HG03432 (cell line): Measurements from ENCODE around the gene PRKACA.

Source experiments
- ATAC-seq: cut with Tn5 transposase; IDR thresholded peaks from one replicate; pipeline ENCODE4 v1.9.1; 2021; ENCODE audit warnings: mild to moderate bottlenecking, moderate library complexity; ENCODE audit not compliant: unreplicated experiment

Gene PRKACA

GRCh38 chr19:14097532-14098151 is 19.9 kb downstream of the PRKACA start:
- ATAC-seq: no peak

DNA sequence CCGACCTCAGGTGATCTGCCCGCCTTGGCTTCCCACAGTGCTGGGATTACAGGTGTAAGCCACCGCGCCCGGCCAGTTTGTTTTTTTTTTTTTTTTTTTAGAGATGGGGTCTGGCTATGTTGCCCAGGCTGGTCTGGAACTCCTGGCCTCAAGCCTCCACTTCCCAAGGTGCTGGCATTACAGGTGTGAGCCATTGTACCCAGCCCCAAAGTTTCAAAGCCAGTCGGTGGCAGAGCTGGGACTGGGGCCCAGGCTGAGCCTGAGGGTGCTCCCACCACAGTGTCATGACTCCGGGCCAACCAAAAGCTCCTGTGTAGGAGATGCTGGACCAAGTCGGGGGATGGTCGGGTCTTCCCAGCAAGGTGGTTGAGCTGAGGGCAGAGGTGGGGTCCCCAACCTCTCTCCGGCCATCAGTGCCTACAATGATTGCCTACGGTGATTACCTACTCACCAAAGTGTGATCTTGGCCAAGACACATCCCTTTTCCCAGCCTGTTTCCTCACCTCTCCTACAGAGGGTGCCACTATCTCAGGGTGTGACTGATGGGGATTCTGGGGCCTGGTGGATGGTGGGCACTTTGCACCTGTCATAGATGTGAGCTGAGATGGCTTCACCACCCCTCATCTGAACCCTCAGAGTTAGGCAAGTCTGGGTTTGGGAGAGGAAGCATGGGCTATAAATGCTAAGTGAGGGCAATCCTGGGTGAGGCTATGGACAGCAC is 21.1 kb downstream of the PRKACA start:
- no peak for ATAC-seq

DNA sequence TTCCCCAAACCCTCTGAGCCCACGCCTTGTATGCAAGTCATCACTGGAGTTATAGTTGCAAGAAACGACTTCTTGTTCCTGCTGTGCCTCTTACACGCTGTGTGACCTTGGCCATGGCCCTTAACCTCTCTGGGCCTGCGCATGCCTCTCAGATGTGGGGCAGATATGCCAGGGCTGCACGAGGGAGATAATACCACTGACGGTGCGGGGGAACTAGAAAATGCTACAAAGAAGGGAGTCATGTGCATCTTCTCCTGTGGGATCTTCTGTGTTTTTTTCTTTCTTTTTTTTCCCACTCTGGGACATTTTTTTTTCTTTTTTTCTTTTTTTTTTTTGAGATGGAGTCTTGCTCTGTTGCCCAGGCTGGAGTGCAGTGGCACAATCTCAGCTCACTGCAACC is 22.7 kb downstream of the PRKACA start:
- ATAC-seq: no peak

DNA sequence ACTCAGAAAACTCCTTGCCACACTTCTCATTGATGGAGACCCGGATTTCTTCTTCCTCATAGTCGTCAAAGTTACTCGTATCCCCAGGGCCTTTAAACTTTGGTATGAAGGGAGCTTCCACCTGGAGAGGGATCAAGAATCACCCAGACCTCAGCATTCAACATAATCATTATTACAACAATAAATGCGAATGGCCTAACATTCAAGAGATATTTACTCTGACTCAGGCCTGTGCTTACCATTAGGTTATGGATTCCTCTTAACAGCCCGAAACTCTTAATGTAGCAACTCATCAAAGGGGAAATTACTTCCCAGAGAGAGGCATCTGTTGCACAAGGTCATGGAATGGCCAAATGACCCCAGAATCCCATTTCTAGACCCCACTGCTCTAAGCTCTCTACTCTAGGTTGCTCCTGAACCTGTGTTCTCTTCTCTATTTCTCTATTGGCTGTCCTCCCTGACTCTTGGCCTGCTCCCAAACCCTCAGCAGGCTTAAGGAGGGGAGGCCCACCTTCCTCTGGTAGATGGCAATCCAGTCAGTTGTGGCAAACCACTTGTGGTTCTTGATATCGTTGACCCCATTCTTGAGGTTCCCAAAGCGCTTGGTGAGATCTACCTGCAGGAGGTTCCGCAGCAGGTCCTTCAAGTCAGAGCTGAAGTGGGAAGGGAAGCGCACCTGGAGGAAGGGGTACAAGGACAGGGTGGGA is 24.3 kb downstream of the PRKACA start:
- ATAC-seq: no peak

DNA sequence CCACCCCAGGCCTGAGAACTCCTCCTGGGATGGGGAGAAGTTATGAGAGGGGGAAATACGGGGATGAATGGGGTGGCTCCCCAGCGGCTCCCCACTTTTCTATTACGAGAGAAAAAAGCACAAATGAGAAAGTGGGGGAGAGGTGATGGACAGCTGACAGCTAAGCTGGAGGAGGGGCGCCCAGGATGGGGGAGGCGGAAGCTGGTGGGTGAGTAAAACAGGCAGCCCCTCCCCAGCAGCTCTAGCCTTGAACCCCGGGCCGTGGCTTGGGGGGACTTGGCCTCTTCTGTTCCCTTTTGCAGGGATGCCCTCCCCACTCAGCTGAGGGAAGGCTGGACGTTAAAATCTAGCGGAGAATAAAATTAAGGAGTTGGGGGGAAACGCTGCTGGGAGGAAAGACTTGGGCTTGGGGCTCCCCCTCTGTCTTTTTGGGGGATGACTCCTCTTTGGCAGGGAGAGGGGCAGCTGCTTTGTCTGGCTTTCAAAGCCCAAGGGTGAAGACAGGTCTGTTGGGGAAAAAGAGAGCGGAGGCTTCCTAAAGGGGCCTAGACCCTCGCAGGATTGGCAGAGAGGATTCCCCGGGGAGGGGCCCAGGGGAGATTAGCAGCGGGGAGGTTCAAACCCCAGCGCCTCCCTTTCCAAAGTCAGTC is 25.6 kb downstream of the PRKACA start:
- ATAC-seq: peak; percentile 9

- peak; percentile 58 for ATAC-seq
Observed at GRCh38 chr19:14091081-14091812, 26.3 kb downstream of the PRKACA start.

DNA sequence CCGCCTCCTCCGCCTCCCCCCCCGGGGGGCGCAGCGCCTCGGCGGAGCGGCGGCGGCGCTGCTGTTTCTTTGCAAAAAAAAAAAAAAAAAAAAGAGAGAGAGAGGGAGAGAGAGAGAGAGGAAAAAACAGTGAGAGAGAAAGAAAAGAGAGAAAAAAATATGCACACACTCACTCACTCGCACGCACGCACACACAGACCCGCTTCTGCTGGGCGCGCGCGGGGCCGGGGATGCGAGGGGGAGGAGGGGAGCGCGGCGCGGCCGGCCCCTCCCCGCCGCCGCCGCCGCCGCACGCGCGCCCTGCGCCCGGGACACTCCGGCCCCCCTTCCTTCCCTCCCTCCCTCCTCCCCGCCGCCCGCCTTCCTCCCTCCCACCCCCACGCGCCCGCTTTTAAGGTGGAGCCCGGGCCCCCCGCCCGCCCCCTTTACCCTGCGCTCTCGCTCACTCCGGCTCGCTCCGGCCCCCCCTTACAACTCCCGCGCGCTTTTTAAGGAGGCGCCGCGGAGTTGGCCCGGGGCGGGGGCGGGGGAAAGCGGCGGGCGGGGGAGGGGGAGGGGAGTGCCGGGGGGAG is 27.0 kb downstream of the PRKACA start, which contains the start of gene SAMD1:
SAMD1 (minus strand) TSS at position 243 of the 572 bp plus-strand sequence.
- ATAC-seq: peak; percentile 45

DNA sequence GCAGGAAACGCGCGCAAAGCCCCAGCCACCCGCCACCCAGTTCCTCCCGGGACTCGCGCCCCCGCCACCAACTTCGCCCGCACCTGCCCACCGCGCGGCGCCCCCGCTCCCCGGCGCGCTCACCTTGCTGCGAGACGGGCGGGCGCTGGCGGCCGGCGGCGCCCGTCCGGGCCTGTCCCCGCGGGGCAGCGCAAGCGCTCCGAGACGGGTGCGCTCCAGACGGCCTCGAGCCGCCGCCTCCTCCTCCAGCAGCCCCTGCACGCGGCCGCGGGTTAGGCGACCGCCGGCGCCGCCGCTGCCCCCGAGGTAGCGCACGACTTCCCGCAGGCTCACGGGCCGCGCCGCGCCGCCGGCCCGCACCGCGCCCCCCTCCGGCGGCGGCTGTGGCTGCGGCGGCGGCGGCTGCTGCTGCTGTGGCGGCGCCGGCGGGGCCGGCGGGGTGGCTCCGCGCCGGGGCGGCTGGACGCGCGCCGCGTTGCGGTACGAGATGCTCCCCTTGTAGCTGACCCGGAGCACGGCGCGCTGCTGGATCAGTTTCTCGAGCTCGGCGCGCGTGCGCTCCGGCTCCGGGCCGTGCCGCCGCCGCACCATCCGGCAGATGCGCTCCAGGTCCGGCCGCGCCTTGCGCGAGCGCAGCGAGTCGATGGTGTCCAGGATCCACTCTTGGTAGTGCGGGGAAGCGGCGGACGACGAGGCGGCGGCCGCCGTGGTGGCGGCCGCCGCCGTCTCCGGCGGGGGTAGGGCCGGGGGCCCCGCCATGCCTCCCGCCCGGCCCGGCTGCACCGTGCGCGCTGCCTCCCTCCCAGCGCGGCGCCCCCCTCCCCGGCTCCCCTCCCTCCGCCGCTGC is 27.7 kb downstream of the PRKACA start:
- no peak for ATAC-seq

- ATAC-seq: no peak
Observed at GRCh38 chr19:14089412-14089661, 28.2 kb downstream of the PRKACA start.

GRCh38 chr19:14088634-14089411 is 28.7 kb downstream of the PRKACA start:
- no peak for ATAC-seq

DNA sequence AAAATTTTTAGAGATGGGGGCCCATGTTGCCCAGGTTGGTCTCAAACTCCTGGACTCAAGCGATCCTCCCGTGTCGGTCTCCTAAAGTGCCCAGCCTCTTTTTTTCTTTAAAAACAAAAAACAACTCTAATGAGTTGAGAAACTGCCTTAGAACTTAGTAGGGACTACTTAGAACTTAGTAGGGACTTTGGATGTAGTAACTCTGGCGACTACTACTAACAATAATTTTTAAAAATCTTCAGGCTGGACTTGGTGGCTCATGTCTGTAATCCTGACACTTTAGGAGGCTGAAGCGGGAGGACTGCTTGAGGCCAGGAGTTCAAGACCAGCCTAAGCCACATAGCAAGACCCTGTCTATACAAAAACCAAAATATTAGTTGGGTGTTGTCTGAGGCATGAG is 31.5 kb downstream of the PRKACA start:
- no peak for ATAC-seq

DNA sequence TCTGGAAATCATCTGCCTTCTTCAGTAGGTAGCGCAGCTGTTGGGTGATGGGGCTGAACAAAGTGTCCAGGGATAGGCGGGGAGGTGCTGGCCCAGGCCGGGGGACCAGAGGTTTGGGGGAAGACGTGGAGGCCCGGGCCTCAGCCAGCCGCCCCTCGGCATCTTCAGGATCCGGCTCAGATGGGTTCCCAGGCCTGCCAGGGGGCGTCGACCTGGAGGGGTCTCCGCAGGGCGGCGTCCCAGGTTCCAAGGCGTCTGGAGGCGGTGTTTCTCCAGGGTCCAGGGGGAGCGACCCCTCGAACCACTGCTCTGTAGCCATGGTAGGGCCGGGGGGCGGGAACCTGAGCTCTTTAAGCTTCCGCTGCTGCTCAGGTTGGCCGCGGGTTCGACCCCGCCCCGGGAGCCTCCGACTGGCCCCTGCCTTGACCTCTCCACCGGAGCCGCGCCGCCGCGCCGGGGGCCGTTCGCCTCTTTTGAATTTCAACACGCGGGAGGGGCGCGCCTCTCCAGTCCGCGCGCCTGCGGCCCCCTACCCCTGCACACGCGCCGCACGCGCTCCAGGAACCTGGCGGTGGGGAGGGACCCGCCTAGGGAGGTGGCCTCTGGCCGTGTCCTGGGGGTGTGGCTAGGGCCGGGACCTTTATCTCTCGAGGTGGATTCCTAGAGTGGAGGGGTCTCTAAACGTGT is 32.1 kb downstream of the PRKACA start, which contains the start of gene C19orf67:
C19orf67 (minus strand) TSS at position 475 of the 687 bp plus-strand sequence; CDS start at position 319, 156 bp downstream.
- ATAC-seq: no peak

GRCh38 chr19:14082675-14082960 is 34.9 kb downstream of the PRKACA start:
- ATAC-seq: no peak

- peak; percentile 15 for ATAC-seq
Observed at GRCh38 chr19:14081797-14082674, 35.5 kb downstream of the PRKACA start.

- ATAC-seq: peak; percentile 81
Observed at GRCh38 chr19:14080887-14081796, 36.4 kb downstream of the PRKACA start.

- ATAC-seq: no peak
Observed at GRCh38 chr19:14078411-14078810, 39.2 kb downstream of the PRKACA start.
